ENCODE results near the gene RIC1. TPM values are rescaled to one million over a fixed set of nuclear protein-coding genes. Genes with fewer than 3 reads are reported as not detected.

RIC1 gene
- total and polyA plus RNA-seq, 2 of the 4 experiments (the other 2 are of a cell fraction): 28.8 to 76.9 TPM

DNA sequence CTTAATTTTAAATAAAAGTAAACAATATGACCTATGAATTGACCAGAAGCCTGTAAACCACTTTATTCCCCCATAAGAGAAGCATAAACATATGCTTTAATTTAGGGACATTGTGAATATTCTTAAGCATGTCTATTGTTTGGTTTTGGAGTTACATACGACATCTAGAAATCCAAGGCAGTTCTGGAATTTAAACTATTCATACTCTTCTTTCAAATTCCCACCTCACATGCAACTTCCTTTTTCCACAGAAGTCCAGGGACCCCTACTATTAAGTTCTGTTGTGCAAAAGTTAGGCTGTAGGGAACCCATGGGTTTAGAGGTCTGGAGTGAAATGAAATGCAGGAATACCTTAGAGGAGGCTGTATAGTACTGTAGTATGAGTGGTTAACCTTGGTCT lies 2.1 kb downstream of the RIC1 start:
- no TSS peak for BruUV-seq (replicated peaks)
- dilution Hi-C loops (cut with HindIII; ENCODE audit: low sequenced_read_pairs, unreplicated experiment) (no loop called here), intact Hi-C loops (cut with micrococcal nuclease) (loop anchor here (5.0 kb wide), 2 partner anchors 81 to 126 kb away; no protein-coding TSS in a partner anchor), in situ Hi-C loops (cut with MboI; ENCODE audit: low sequenced_read_pairs) (no loop called here)
- Histone ChIP-seq H4K91ac (ENCODE audit: insufficient read depth, low read depth, low read length) (peak overlapping the region; percentile 57; the same call in 1 of the 2 replicates), H2AFZ (replicated peaks; ENCODE audit: low read length, poor library complexity) (no peak overlapping the region), H3K56ac (ENCODE audit: extremely low read depth, insufficient read depth, low read length) (0 out of 2 replicates have a peak overlapping the region, but pooled peaks have one; percentile 35), H3K4me2 (ENCODE audit: low read depth, low read length) (peak overlapping the region; percentile 99), H2BK20ac (ENCODE audit: low read depth, low read length) (no peak overlapping the region), H4K8ac (ENCODE audit: low read depth in 2 of 2, low read length in 2 of 2) (peak overlapping the region in 1 of 2 experiments; percentile 63; a peak in 1 of 4 replicates), H3K4ac (ENCODE audit: low read depth, low read length) (peak overlapping the region; percentile 52), H2BK5ac (ENCODE audit: low read depth, low read length, poor library complexity, severe bottlenecking) (peak overlapping the region; percentile 57), H3K4me1 (ENCODE audit: control insufficient read depth, insufficient read depth, low read length) (peaks cover 2% of the 10 kb centered on the region; the same call in 1 of the 2 replicates), H2BK120ac (ENCODE audit: low read depth, low read length) (peak overlapping the region; percentile 54), H3K79me1 (ENCODE audit: low read depth in 1 of 2, low read length in 2 of 2) (peaks cover 6 to 41% of the 10 kb centered on the region in 2 experiments; a peak in 3 of 4 replicates), H3K27ac (ENCODE audit: insufficient read depth, low read length) (no peak overlapping the region), H3K4me3 (ENCODE audit: insufficient read depth, low read depth, low read length) (peak overlapping the region; percentile 75), H3K14ac (replicated peaks; ENCODE audit: low read depth, low read length) (0 out of 2 replicates have a peak overlapping the region, but pooled peaks have one; percentile 17), H3K9ac (ENCODE audit: low read depth, low read length) (peak overlapping the region; percentile 3; the same call in 1 of the 2 replicates), H3K18ac (ENCODE audit: low read depth, low read length) (peak overlapping the region; percentile 34; the same call in 1 of the 2 replicates), H3K23ac (ENCODE audit: low read depth, low read length) (peak overlapping the region; percentile 36; the same call in 1 of the 2 replicates), H4K20me1 (ENCODE audit: insufficient read depth, low read length) (peaks cover 56% of the 10 kb centered on the region), H3K36me3 (ENCODE audit: control insufficient read depth, insufficient read depth, low read length) (peaks cover 4% of the 10 kb centered on the region), H3K27me3 (ENCODE audit: control insufficient read depth, insufficient read depth, low read length) (no peaks in the 10 kb centered on the region), H2AK5ac (ENCODE audit: low read depth, low read length) (no peak overlapping the region), H2BK15ac (ENCODE audit: low read depth, low read length) (peak overlapping the region; percentile 75; the same call in 2 of the 3 replicates), H3K9me1 (ENCODE audit: insufficient read depth, low read length) (no peaks in the 10 kb centered on the region; the same call in 1 of the 2 replicates), H3K9me3 (ENCODE audit: control insufficient read depth, insufficient read depth, low read length) (peaks cover 7% of the 10 kb centered on the region; the same call in 1 of the 2 replicates), H2AK9ac (replicated peaks; ENCODE audit: low read depth, low read length, poor library complexity) (no peak overlapping the region), H4K5ac (ENCODE audit: low read depth, low read length) (peak overlapping the region; percentile 18; the same call in 1 of the 2 replicates)
- no peak for TF ChIP-seq RCOR1 (IDR thresholded peaks at IDR 0.05; ENCODE audit: insufficient replicate concordance, low read length)
- no peak for TF ChIP-seq USF2 (IDR thresholded peaks at IDR 0.05; ENCODE audit: low read depth, low read length)
- no peak for TF ChIP-seq BHLHE40 (IDR thresholded peaks at IDR 0.05; ENCODE audit: low read depth, low read length)
- TF ChIP-seq FOS (IDR thresholded peaks at IDR 0.05; ENCODE audit: low read depth, low read length): no peak
- no peak for TF ChIP-seq CEBPB (IDR thresholded peaks at IDR 0.05; ENCODE audit: low read depth, low read length)
- no peak for TF ChIP-seq CHD1 (IDR thresholded peaks at IDR 0.05; ENCODE audit: low read depth, low read length)
- TF ChIP-seq CTCF (conservative IDR thresholded peaks at IDR 0.05; ENCODE audit: low read depth, low read length): no peak
- TF ChIP-seq MAFK (IDR thresholded peaks at IDR 0.05; ENCODE audit: low read depth, low read length): no peak
- TF ChIP-seq POLR2A (IDR thresholded peaks at IDR 0.05; ENCODE audit: low read depth, low read length): no peak
- no peak for TF ChIP-seq SMC3 (IDR thresholded peaks at IDR 0.05; ENCODE audit: low read depth, low read length)
- no peak for TF ChIP-seq RFX5 (IDR thresholded peaks at IDR 0.05; ENCODE audit: low read depth, low read length)
- TF ChIP-seq ELK1 (IDR thresholded peaks at IDR 0.05; ENCODE audit: borderline replicate concordance, low read depth, low read length): no peak
- TF ChIP-seq MXI1 (IDR thresholded peaks at IDR 0.05; ENCODE audit: borderline replicate concordance, low read depth, low read length): no peak
- TF ChIP-seq NFE2L2 (IDR thresholded peaks at IDR 0.05; ENCODE audit: low read depth, low read length): no peak
- no CpG with 5 or more reads among the region's 1 CpG for WGBS, 2 experiments (ENCODE audit: extremely low coverage in 2 of 2, insufficient read length in 1 of 2)
- ATAC-seq (ENCODE audit: low read depth) (no peak), DNase-seq (no peak)
- CTCF ChIA-PET: interaction anchor here (0.7 to 1.6 kb wide), 3 partner anchors 155 to 1548 kb away, joined by 3 to 5 read pairs (median 4); no protein-coding TSS in a partner anchor
- POLR2A ChIA-PET (ENCODE audit: unreplicated experiment): no interaction called here
